HG02943 (cell line): ENCODE results near the gene C6orf141.

Experiments used
- ATAC-seq: cut with Tn5 transposase; IDR thresholded peaks from one replicate; pipeline ENCODE4 v1.9.1; 2021; ENCODE audit warnings: mild to moderate bottlenecking, low read depth, moderate library complexity; ENCODE audit not compliant: unreplicated experiment

C6orf141 gene

GRCh38 chr6:49550492-49551077, at the start of gene C6orf141:
Gene C6orf141 (plus strand): TSS chr6:49550668. CDS start chr6:49550793, 125 bp downstream.
- ATAC-seq: peak; percentile 85

- no peak for ATAC-seq
These were observed 45.8 kb upstream of the C6orf141 start for GRCh38 chr6:49504666-49505065.

- no peak for ATAC-seq
These were observed 43.8 kb upstream of the C6orf141 start for GRCh38 chr6:49506569-49507111.

GRCh38 chr6:49509342-49509741, 41.1 kb upstream of the C6orf141 start:
- ATAC-seq: no peak

- no peak for ATAC-seq
These were observed 37.1 kb upstream of the C6orf141 start for GRCh38 chr6:49513153-49513989.

GRCh38 chr6:49514571-49515484, 35.6 kb upstream of the C6orf141 start:
- ATAC-seq: no peak

GRCh38 chr6:49515485-49516146, 34.9 kb upstream of the C6orf141 start:
- no peak for ATAC-seq

GRCh38 chr6:49516147-49516505, 34.3 kb upstream of the C6orf141 start:
- ATAC-seq: no peak

- no peak for ATAC-seq
These were observed 32.5 kb upstream of the C6orf141 start for GRCh38 chr6:49517919-49518318.

- peak; percentile 89 for ATAC-seq
These were observed 30.8 kb upstream of the C6orf141 start for GRCh38 chr6:49519660-49520059.

- ATAC-seq: no peak
These were observed 27.5 kb upstream of the C6orf141 start for GRCh38 chr6:49522710-49523593.

- ATAC-seq: no peak
These were observed 26.6 kb upstream of the C6orf141 start for GRCh38 chr6:49523901-49524300.

GRCh38 chr6:49524541-49524940, 25.9 kb upstream of the C6orf141 start:
- no peak for ATAC-seq

- ATAC-seq: no peak
These were observed 23.9 kb upstream of the C6orf141 start for GRCh38 chr6:49526598-49526997.

- no peak for ATAC-seq
These were observed 23.1 kb upstream of the C6orf141 start for GRCh38 chr6:49527320-49527719.

- ATAC-seq: no peak
These were observed 21.9 kb upstream of the C6orf141 start for GRCh38 chr6:49528571-49528970.

GRCh38 chr6:49530141-49530776, 20.2 kb upstream of the C6orf141 start:
- no peak for ATAC-seq

- peak; percentile 97 for ATAC-seq
These were observed 18.5 kb upstream of the C6orf141 start for GRCh38 chr6:49531774-49532569.
